T-helper 9 cell (primary cell): ENCODE results near the gene ASTN1.
"Not testable (repeated sequence)": the region's sequence is repeated elsewhere in the genome, so short reads cannot be mapped to it uniquely, and the experiment has no call there.

Experiments used
- DNase-seq: peaks from one replicate; pipeline ENCODE4 v3.0.0-alpha.2; 2020

The ASTN1 gene

GRCh38 chr1:177103005-177103852 is 61.3 kb downstream of the ASTN1 start:
- no peak for DNase-seq

- DNase-seq, result no peak
Observed at GRCh38 chr1:177092001-177092400, 72.5 kb downstream of the ASTN1 start.

- DNase-seq, result no peak
Observed at GRCh38 chr1:177091040-177091439, 73.5 kb downstream of the ASTN1 start.

GRCh38 chr1:177088966-177089365 is 75.5 kb downstream of the ASTN1 start:
- DNase-seq, result no peak

- no peak for DNase-seq
Observed at GRCh38 chr1:177082855-177083693, 81.4 kb downstream of the ASTN1 start.

- DNase-seq, result no peak
Observed at GRCh38 chr1:177080564-177080963, 83.9 kb downstream of the ASTN1 start.

GRCh38 chr1:177077734-177078499 is 86.6 kb downstream of the ASTN1 start:
- no peak for DNase-seq

GRCh38 chr1:177077006-177077405 is 87.5 kb downstream of the ASTN1 start:
- DNase-seq, result no peak

GRCh38 chr1:177074811-177075210 is 89.7 kb downstream of the ASTN1 start:
- not testable (repeated sequence) for DNase-seq

- DNase-seq, result no peak
Observed at GRCh38 chr1:177069490-177069889, 95.0 kb downstream of the ASTN1 start.

- no peak for DNase-seq
Observed at GRCh38 chr1:177067752-177068410, 96.6 kb downstream of the ASTN1 start.

GRCh38 chr1:177065430-177065829 is 99.1 kb downstream of the ASTN1 start:
- no peak for DNase-seq

GRCh38 chr1:177063648-177064047 is 100.9 kb downstream of the ASTN1 start:
- DNase-seq, result no peak

- no peak for DNase-seq
Observed at GRCh38 chr1:177054542-177054941, 110.0 kb downstream of the ASTN1 start.

- DNase-seq, result no peak
Observed at GRCh38 chr1:177053648-177054047, 110.9 kb downstream of the ASTN1 start.

GRCh38 chr1:177048314-177049069 is 116.0 kb downstream of the ASTN1 start:
- no peak for DNase-seq

GRCh38 chr1:177045151-177045550 is 119.4 kb downstream of the ASTN1 start:
- DNase-seq, result no peak

- DNase-seq, result no peak
Observed at GRCh38 chr1:177044390-177044789, 120.1 kb downstream of the ASTN1 start.

- no peak for DNase-seq
Observed at GRCh38 chr1:177043597-177043996, 120.9 kb downstream of the ASTN1 start.

- no peak for DNase-seq
Observed at GRCh38 chr1:177035586-177035985, 128.9 kb downstream of the ASTN1 start.

GRCh38 chr1:177033628-177034027 is 130.9 kb downstream of the ASTN1 start:
- no peak for DNase-seq

- no peak for DNase-seq
Observed at GRCh38 chr1:177032434-177032833, 132.1 kb downstream of the ASTN1 start.
